SK-N-SH treated with all-trans-retinoic acid at 6 μM for 48 hours (cell line): ENCODE measurements around the gene ARMH3.

ENCODE experiments used
- CSDC2 ChIP-seq: fragments of 250-450 bp; sonication (Bioruptor Pico); IDR thresholded peaks from 2 replicates; pipeline ENCODE4 v1.5.0; 2020; ENCODE audit warnings: mild to moderate bottlenecking, moderate library complexity
- ESRRG ChIP-seq: fragments of 250-450 bp; sonication (Bioruptor Pico); IDR thresholded peaks from 2 replicates; pipeline ENCODE4 v1.6.1; 2021; ENCODE audit warnings: mild to moderate bottlenecking
- ISL1 ChIP-seq: fragments of 250-450 bp; sonication (Bioruptor Pico); IDR thresholded peaks from 2 replicates; pipeline ENCODE4 v2.1.2; 2022; ENCODE audit warnings: mild to moderate bottlenecking, moderate library complexity
- SNAI2 ChIP-seq: fragments of 250-450 bp; sonication (Bioruptor Pico); IDR thresholded peaks from 2 replicates; pipeline ENCODE4 v1.5.0; 2020; ENCODE audit warnings: mild to moderate bottlenecking, moderate library complexity

DNA sequence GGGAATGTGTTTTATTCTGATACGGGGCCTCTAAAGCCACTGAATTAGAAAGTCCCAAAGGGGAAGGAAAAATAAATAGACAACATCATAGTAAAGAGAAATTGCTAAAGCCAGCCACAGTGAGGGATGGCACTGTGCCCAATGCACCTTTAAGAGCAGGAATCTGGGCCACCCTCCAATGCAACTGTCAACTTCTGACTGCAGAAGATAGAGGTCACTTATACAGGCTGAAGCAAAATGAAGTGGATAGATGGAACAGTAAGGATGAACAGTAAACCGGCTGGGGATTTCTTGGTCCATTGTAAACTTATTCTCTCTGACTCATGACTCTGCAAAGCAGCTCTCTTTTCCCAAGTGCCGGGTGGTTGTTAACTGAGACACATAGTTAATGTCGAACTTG lies 158.3 kb downstream of the ARMH3 start:
- TF ChIP-seq ISL1 (CRISPR knock-in tag) (no peak), ESRRG (CRISPR knock-in tag) (no peak), SNAI2 (CRISPR knock-in tag) (no peak), CSDC2 (no peak)
